ENCODE results near the gene ITGA2B.

- TF ChIP-seq CTCF (conservative IDR thresholded peaks at IDR 0.05; ENCODE audit: low read depth, low read length) (no peak), POLR2A (IDR thresholded peaks at IDR 0.05; ENCODE audit: low read depth, low read length) (no peak), USF2 (IDR thresholded peaks at IDR 0.05; ENCODE audit: low read depth, low read length) (no peak), RFX5 (IDR thresholded peaks at IDR 0.05; ENCODE audit: low read depth, low read length) (no peak), BHLHE40 (IDR thresholded peaks at IDR 0.05; ENCODE audit: low read depth, low read length) (no peak), ELK1 (IDR thresholded peaks at IDR 0.05; ENCODE audit: borderline replicate concordance, low read depth, low read length) (no peak), CEBPB (IDR thresholded peaks at IDR 0.05; ENCODE audit: low read depth, low read length) (no peak), RAD21 (IDR thresholded peaks at IDR 0.05; ENCODE audit: low read length) (no peak), MAZ (IDR thresholded peaks at IDR 0.05; ENCODE audit: borderline replicate concordance, low read depth, low read length) (no peak), NFE2L2 (IDR thresholded peaks at IDR 0.05; ENCODE audit: low read depth, low read length) (no peak)
Measured at GRCh38 chr17:44398692-44399691, 9.5 kb upstream of the ITGA2B start.
